Bronchial epithelial cell (primary cell): ENCODE measurements around the gene NAT8L. TPM values are rescaled to one million over a fixed set of nuclear protein-coding genes. Genes with fewer than 3 reads are reported as not detected.

Experiments
- DNase-seq: peaks from one replicate; pipeline ENCODE4 v3.0.0-alpha.2; 2010; ENCODE audit warnings: low read depth
- FAIRE-seq: peaks from 2 replicates; lab custom pipeline; 2011; peaks lifted over from hg19 to GRCh38; lab: Jason Lieb, UNC
- H3K27me3 ChIP-seq: 2 replicates; pipeline ENCODE4 v1.5.1; 2011; ENCODE audit warnings: low read length; ENCODE audit not compliant: control insufficient read depth, insufficient read depth
- H3K36me3 ChIP-seq: 2 replicates; pipeline ENCODE4 v1.5.1; 2011; ENCODE audit warnings: low read length; ENCODE audit not compliant: control insufficient read depth, insufficient read depth
- H3K4me3 ChIP-seq: 2 replicates; pipeline ENCODE4 v1.5.1; 2011; ENCODE audit warnings: mild to moderate bottlenecking, low read depth, low read length, control low read depth
- CTCF ChIP-seq: IDR thresholded peaks from 2 replicates; pipeline ENCODE4 v1.5.1; 2011; ENCODE audit warnings: mild to moderate bottlenecking, moderate library complexity, low read length, control low read depth, inconsistent platforms; ENCODE audit not compliant: insufficient read depth, severe bottlenecking
- total RNA-seq: library from RNA; depleted of rRNA; stranded (reverse); fragments of >200 nt; gene quantifications from 2 replicates; pipeline ENCODE4 v1.2.1, GENCODE V29; 2014

The NAT8L gene
- total RNA-seq, 1 donor from 2014 or later, result not detected

- H3K4me3 ChIP-seq, result no peak overlapping the region
- FAIRE-seq (no peak), DNase-seq (no peak)
- H3K36me3 ChIP-seq, result no peaks in the 10 kb centered on the region
- TF ChIP-seq CTCF, result no peak
- no peaks in the 10 kb centered on the region for H3K27me3 ChIP-seq
Observed at GRCh38 chr4:2069161-2069971, 10.2 kb downstream of the NAT8L start.

DNA sequence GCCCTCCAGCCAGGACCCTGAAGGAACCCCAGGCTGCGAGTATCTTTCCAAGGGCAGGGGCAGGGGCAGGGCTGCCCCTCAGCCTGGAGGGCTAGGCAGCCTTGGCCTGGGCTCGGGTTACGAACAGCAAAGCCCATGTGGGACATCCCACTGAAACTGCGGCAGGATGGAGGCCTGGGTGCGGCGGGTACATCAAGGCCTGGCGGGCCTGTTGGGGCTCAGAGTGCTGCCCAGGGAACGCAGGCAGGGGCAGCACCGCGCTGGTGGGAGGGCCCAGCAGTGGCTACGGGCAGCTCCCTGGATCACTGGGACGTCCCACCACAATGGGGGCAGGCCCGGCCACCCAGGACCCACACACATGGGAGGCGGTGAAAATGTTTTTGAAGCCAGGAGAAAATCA is 10.9 kb downstream of the NAT8L start:
- Histone ChIP-seq H3K36me3 (no peaks in the 10 kb centered on the region), H3K27me3 (no peaks in the 10 kb centered on the region), H3K4me3 (no peak overlapping the region)
- FAIRE-seq (no peak), DNase-seq (no peak)
- no peak for TF ChIP-seq CTCF

GRCh38 chr4:2070421-2071251 is 11.5 kb downstream of the NAT8L start:
- Histone ChIP-seq H3K27me3 (no peaks in the 10 kb centered on the region), H3K4me3 (no peak overlapping the region), H3K36me3 (no peaks in the 10 kb centered on the region)
- no peak for TF ChIP-seq CTCF
- DNase-seq (no peak), FAIRE-seq (no peak)

GRCh38 chr4:2071252-2071911 is 12.3 kb downstream of the NAT8L start:
- DNase-seq (no peak), FAIRE-seq (no peak)
- Histone ChIP-seq H3K4me3 (no peak overlapping the region), H3K27me3 (no peaks in the 10 kb centered on the region), H3K36me3 (no peaks in the 10 kb centered on the region)
- no peak for TF ChIP-seq CTCF

DNA sequence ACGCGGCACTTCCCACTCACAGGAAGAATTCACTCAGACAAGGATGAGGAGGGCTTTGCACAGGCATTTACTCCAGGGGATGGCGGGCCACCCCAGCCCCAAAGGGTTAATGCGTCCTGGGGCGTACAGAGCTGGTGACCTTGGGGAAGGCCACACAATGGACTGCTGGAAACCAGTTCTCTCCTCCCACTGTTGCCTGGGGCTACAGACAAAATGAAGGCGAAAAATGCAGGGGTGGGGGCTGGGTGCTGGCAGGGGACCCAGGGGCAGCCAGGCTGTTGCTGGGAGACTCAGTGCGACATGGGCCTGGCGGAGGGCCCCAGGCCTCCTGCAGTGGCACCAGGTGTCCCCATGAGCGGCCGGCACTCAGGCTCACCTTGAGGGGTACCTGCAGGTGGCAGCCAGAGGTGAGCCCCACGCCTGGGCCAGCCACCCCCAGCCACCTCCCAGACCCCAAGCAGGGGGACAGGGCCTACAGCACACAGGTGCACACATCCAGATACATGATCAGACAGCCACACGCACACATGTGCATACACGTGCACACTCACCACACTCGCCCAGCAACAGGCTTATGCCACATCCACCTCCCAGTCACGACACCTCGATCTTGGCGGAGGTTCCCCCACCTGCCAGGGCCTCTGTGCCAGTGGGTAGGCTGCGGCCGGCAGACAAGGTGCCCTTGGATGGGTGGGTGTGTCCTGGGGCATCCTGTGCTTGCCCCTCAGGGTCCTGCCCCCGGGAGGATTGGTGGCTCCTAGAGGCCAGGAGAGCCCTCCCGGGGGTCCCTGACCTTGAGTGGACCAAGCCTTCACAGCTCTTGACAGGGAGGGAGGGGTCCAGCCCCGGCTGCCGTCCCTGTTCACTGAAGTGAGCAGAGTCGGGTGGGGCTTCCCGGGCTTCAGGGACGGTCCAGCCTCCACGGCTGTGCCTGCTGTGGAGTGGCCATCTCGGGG is 13.1 kb downstream of the NAT8L start:
- TF ChIP-seq CTCF, result no peak
- H3K4me3 ChIP-seq, result no peak overlapping the region
- H3K36me3 ChIP-seq, result no peaks in the 10 kb centered on the region
- H3K27me3 ChIP-seq, result no peaks in the 10 kb centered on the region
- DNase-seq, result no peak
- no peak for FAIRE-seq
